PC-9 (cell line): ENCODE results near the gene TRIM3.

Experiments used
- EZH2 ChIP-seq: fragments of 200-600 bp; sonication (generic); IDR thresholded peaks from 2 replicates; pipeline ENCODE4 v1.8.0; 2017; ENCODE audit warnings: antibody characterized with exemption, low read depth
- TF ChIP-seq, protein P1 (sequence below): fragments of 200-600 bp; sonication (generic); conservative IDR thresholded peaks from 2 replicates; pipeline ENCODE4 v1.6.1; 2017; ENCODE audit warnings: mixed run types, antibody characterized with exemption, mild to moderate bottlenecking, moderate library complexity

DNA sequence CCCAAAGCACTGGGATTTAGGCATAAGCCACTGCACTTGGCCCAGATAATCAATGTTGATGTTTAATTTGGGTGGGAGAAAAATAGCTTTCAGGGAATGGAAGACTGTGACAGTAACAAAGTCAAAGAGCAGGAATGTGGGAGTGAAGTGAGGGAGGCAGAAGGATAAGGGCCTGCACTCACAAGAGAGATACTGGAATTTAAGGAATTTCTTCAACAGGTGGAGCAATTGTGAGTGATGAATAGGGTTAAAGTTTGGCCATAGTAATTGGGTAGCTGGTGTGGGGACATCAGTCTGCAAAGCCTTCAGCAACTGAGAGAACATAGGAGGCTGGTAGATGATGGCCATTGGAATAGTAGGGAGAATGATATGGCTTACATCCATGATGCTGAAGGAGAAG is 46.2 kb downstream of the TRIM3 start:
- TF ChIP-seq, protein P1, sequence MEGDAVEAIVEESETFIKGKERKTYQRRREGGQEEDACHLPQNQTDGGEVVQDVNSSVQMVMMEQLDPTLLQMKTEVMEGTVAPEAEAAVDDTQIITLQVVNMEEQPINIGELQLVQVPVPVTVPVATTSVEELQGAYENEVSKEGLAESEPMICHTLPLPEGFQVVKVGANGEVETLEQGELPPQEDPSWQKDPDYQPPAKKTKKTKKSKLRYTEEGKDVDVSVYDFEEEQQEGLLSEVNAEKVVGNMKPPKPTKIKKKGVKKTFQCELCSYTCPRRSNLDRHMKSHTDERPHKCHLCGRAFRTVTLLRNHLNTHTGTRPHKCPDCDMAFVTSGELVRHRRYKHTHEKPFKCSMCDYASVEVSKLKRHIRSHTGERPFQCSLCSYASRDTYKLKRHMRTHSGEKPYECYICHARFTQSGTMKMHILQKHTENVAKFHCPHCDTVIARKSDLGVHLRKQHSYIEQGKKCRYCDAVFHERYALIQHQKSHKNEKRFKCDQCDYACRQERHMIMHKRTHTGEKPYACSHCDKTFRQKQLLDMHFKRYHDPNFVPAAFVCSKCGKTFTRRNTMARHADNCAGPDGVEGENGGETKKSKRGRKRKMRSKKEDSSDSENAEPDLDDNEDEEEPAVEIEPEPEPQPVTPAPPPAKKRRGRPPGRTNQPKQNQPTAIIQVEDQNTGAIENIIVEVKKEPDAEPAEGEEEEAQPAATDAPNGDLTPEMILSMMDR = no peak
- no peak for TF ChIP-seq EZH2
